IMR-90 (cell line): ENCODE measurements around the gene ADGRL3. TPM values are rescaled to one million over a fixed set of nuclear protein-coding genes. Genes with fewer than 3 reads are reported as not detected.

Experiments
- ATAC-seq: fragments of 200-7000 bp; cut with Tn5 transposase; 2 replicates; pipeline ENCODE4 v1.9.1; 2020; ENCODE audit warnings: low read depth, mild to moderate bottlenecking, moderate library complexity
- BruUV-seq: library from RNA; stranded (reverse); fragments of 400-500 nt; replicated peaks from 2 replicates; lab custom pipeline; 2021; lab: Mats Ljungman, UMichigan
- CTCF ChIA-PET: fragments of 300-600 bp; formaldehyde crosslinking; extraction: SDS; loops from one replicate; lab custom pipeline; 2021; ENCODE audit warnings: antibody characterized with exemption; lab: Yijun Ruan, JAX
- POLR2A ChIA-PET: fragments of 300-600 bp; sonication (Branson Sonifier 250); formaldehyde crosslinking; loops from one replicate; lab custom pipeline; 2022; ENCODE audit warnings: antibody characterized with exemption; ENCODE audit not compliant: unreplicated experiment; lab: Charles Lee
- DNase-seq: peaks from one replicate; pipeline ENCODE4 v3.0.0; 2013
- H2AFZ ChIP-seq: replicated peaks from 2 replicates; pipeline ENCODE3; 2013; ENCODE audit warnings: low read length, mild to moderate bottlenecking; ENCODE audit not compliant: poor library complexity
- H2AK5ac ChIP-seq: 2 replicates; pipeline ENCODE4 v1.6.1; 2013; ENCODE audit warnings: low read depth, low read length, inconsistent platforms
- H2AK9ac ChIP-seq: replicated peaks from 2 replicates; pipeline ENCODE3; 2013; ENCODE audit warnings: mild to moderate bottlenecking, low read depth, low read length, moderate library complexity; ENCODE audit not compliant: poor library complexity
- H2BK120ac ChIP-seq: 2 replicates; pipeline ENCODE4 v1.6.1; 2013; ENCODE audit warnings: low read depth, low read length, inconsistent platforms
- H2BK15ac ChIP-seq: 3 replicates; pipeline ENCODE4 v1.6.1; 2013; ENCODE audit warnings: low read depth, low read length, inconsistent platforms
- H2BK20ac ChIP-seq: 2 replicates; pipeline ENCODE4 v1.6.1; 2013; ENCODE audit warnings: low read depth, mild to moderate bottlenecking, inconsistent platforms, low read length, moderate library complexity
- H2BK5ac ChIP-seq: 2 replicates; pipeline ENCODE4 v1.6.1; 2013; ENCODE audit warnings: mild to moderate bottlenecking, low read depth, low read length, inconsistent platforms; ENCODE audit not compliant: poor library complexity, severe bottlenecking
- H3K14ac ChIP-seq: replicated peaks from 2 replicates; pipeline ENCODE4 v1.6.1; 2013; ENCODE audit warnings: low read depth, low read length, inconsistent platforms
- H3K18ac ChIP-seq: 2 replicates; pipeline ENCODE4 v1.6.1; 2013; ENCODE audit warnings: low read depth, low read length, control low read depth
- H3K23ac ChIP-seq: 2 replicates; pipeline ENCODE4 v1.6.1; 2013; ENCODE audit warnings: low read depth, low read length, inconsistent platforms
- H3K27ac ChIP-seq: 2 replicates; pipeline ENCODE4 v1.5.1; 2013; ENCODE audit warnings: mild to moderate bottlenecking, control low read depth, low read length; ENCODE audit not compliant: insufficient read depth
- H3K27me3 ChIP-seq: 2 replicates; pipeline ENCODE4 v1.6.1; 2013; ENCODE audit warnings: low read length; ENCODE audit not compliant: control insufficient read depth, insufficient read depth
- H3K36me3 ChIP-seq: 2 replicates; pipeline ENCODE4 v1.6.1; 2013; ENCODE audit warnings: low read length, mixed read lengths; ENCODE audit not compliant: control insufficient read depth, insufficient read depth
- H3K4ac ChIP-seq: 2 replicates; pipeline ENCODE4 v1.6.1; 2013; ENCODE audit warnings: low read depth, low read length, inconsistent platforms
- H3K4me1 ChIP-seq: 2 replicates; pipeline ENCODE4 v1.6.1; 2013; ENCODE audit warnings: low read length, mixed read lengths; ENCODE audit not compliant: control insufficient read depth, insufficient read depth
- H3K4me2 ChIP-seq: 2 replicates; pipeline ENCODE4 v1.6.1; 2013; ENCODE audit warnings: low read depth, mild to moderate bottlenecking, control low read depth, low read length, moderate library complexity
- H3K4me3 ChIP-seq: 2 replicates; pipeline ENCODE4 v1.5.1; 2013; ENCODE audit warnings: low read depth, mild to moderate bottlenecking, control low read depth, low read length, moderate library complexity; ENCODE audit not compliant: insufficient read depth
- H3K56ac ChIP-seq: 2 replicates; pipeline ENCODE4 v1.6.1; 2013; ENCODE audit warnings: low read length, inconsistent platforms; ENCODE audit not compliant: insufficient read depth; ENCODE audit errors: extremely low read depth
- H3K79me1 ChIP-seq, 2 experiments: 2 replicates each; pipeline ENCODE4 v1.6.1; 2013; ENCODE audit warnings: low read length in 2 of 2, inconsistent platforms in 1 of 2, low read depth in 1 of 2
- H3K9ac ChIP-seq: 2 replicates; pipeline ENCODE4 v1.6.1; 2013; ENCODE audit warnings: low read depth, low read length, control low read depth
- H3K9me1 ChIP-seq: 2 replicates; pipeline ENCODE4 v1.6.1; 2013; ENCODE audit warnings: low read length, inconsistent platforms; ENCODE audit not compliant: insufficient read depth
- H3K9me3 ChIP-seq: 2 replicates; pipeline ENCODE4 v1.6.1; 2013; ENCODE audit warnings: low read length; ENCODE audit not compliant: control insufficient read depth, insufficient read depth
- H4K20me1 ChIP-seq: 2 replicates; pipeline ENCODE4 v1.6.1; 2013; ENCODE audit warnings: low read length, inconsistent platforms; ENCODE audit not compliant: insufficient read depth
- H4K5ac ChIP-seq: 2 replicates; pipeline ENCODE4 v1.6.1; 2013; ENCODE audit warnings: mild to moderate bottlenecking, low read depth, low read length, control low read depth
- H4K8ac ChIP-seq, 2 experiments: 2 replicates each; pipeline ENCODE4 v1.6.1; 2013; ENCODE audit warnings: low read depth in 2 of 2, low read length in 2 of 2, control low read depth in 1 of 2, inconsistent platforms in 1 of 2
- H4K91ac ChIP-seq: 2 replicates; pipeline ENCODE4 v1.6.1; 2013; ENCODE audit warnings: low read depth, low read length, inconsistent platforms; ENCODE audit not compliant: insufficient read depth
- BHLHE40 ChIP-seq: fragments of 150-350 bp; IDR thresholded peaks from 2 replicates; pipeline ENCODE4 v1.6.1; 2016; ENCODE audit warnings: mild to moderate bottlenecking, low read depth, low read length
- CEBPB ChIP-seq: IDR thresholded peaks from 2 replicates; pipeline ENCODE4 v1.6.1; 2012; ENCODE audit warnings: low read depth, low read length, improper control_type of control experiment
- CHD1 ChIP-seq: IDR thresholded peaks from 2 replicates; pipeline ENCODE4 v1.6.1; 2012; ENCODE audit warnings: low read depth, low read length, improper control_type of control experiment
- CTCF ChIP-seq: conservative IDR thresholded peaks from 2 replicates; pipeline ENCODE4 v1.5.1; 2012; ENCODE audit warnings: mild to moderate bottlenecking, low read depth, low read length, improper control_type of control experiment
- FOS ChIP-seq: fragments of 150-350 bp; IDR thresholded peaks from 2 replicates; pipeline ENCODE4 v1.6.1; 2016; ENCODE audit warnings: low read depth, low read length
- MAFK ChIP-seq: IDR thresholded peaks from 2 replicates; pipeline ENCODE4 v1.6.1; 2012; ENCODE audit warnings: low read depth, low read length, improper control_type of control experiment
- MAZ ChIP-seq: IDR thresholded peaks from 2 replicates; pipeline ENCODE4 v1.6.1; 2012; ENCODE audit warnings: low read depth, mild to moderate bottlenecking, low read length, improper control_type of control experiment, moderate library complexity, borderline replicate concordance
- MXI1 ChIP-seq: IDR thresholded peaks from 2 replicates; pipeline ENCODE4 v1.6.1; 2012; ENCODE audit warnings: low read depth, mild to moderate bottlenecking, low read length, moderate library complexity, borderline replicate concordance
- RCOR1 ChIP-seq: IDR thresholded peaks from 2 replicates; pipeline ENCODE4 v1.6.1; 2012; ENCODE audit warnings: mild to moderate bottlenecking, low read length, improper control_type of control experiment; ENCODE audit not compliant: insufficient replicate concordance
- RFX5 ChIP-seq: IDR thresholded peaks from 2 replicates; pipeline ENCODE4 v1.8.0; 2012; ENCODE audit warnings: low read depth, mild to moderate bottlenecking, low read length, moderate library complexity
- SMC3 ChIP-seq: fragments of 150-350 bp; IDR thresholded peaks from 2 replicates; pipeline ENCODE4 v1.6.1; 2016; ENCODE audit warnings: low read depth, mild to moderate bottlenecking, antibody characterized with exemption, low read length, moderate library complexity
- WGBS, 2 experiments: methylation state at CpG; one replicate each; pipeline versions ENCODE4 v1.1.5 to v1.1.7; 2013; ENCODE audit warnings: missing lambda C conversion rate in 2 of 2; ENCODE audit not compliant: insufficient read length in 1 of 2; ENCODE audit errors: extremely low coverage in 2 of 2; 5-methylcytosine and 5-hydroxymethylcytosine counted together
- dilution Hi-C: fragments of 300-500 bp; cut with HindIII; formaldehyde crosslinking; loops from one replicate; pipeline ENCODE4 v1.14.3; 2018; ENCODE audit warnings: low sequenced_read_pairs; ENCODE audit not compliant: unreplicated experiment
- in situ Hi-C: fragments of 300-500 bp; cut with MboI; formaldehyde crosslinking; loops from 3 replicates; pipeline ENCODE4 v1.14.3; 2019; ENCODE audit warnings: low sequenced_read_pairs, inconsistent platforms, mixed read lengths
- intact Hi-C: fragments of 100-400 bp; cut with micrococcal nuclease; formaldehyde crosslinking; loops from 2 replicates; pipeline ENCODE4 v1.10.0; 2022
- polyA plus RNA-seq, 3 experiments: library from polyadenylated mRNA; depleted of rRNA; stranded (reverse); fragments of >200 nt; gene quantifications; 2 replicates each; pipeline ENCODE4 v1.2.3, GENCODE V29; 2012; ENCODE audit warnings: low replicate concordance in 1 of 3
- total RNA-seq: library from RNA; depleted of rRNA; stranded (reverse); fragments of >200 nt; gene quantifications from 2 replicates; pipeline ENCODE4 v1.2.3, GENCODE V29; 2012
- TF ChIP-seq, protein P1 (sequence below): fragments of 150-350 bp; IDR thresholded peaks from 2 replicates; pipeline ENCODE4 v1.6.1; 2017; ENCODE audit warnings: mild to moderate bottlenecking, antibody characterized with exemption, low read length, low read depth

ADGRL3 gene
- total and polyA plus RNA-seq, 2 of the 4 experiments (the other 2 are of a cell fraction) = 0.46 to 2.5 TPM

DNA sequence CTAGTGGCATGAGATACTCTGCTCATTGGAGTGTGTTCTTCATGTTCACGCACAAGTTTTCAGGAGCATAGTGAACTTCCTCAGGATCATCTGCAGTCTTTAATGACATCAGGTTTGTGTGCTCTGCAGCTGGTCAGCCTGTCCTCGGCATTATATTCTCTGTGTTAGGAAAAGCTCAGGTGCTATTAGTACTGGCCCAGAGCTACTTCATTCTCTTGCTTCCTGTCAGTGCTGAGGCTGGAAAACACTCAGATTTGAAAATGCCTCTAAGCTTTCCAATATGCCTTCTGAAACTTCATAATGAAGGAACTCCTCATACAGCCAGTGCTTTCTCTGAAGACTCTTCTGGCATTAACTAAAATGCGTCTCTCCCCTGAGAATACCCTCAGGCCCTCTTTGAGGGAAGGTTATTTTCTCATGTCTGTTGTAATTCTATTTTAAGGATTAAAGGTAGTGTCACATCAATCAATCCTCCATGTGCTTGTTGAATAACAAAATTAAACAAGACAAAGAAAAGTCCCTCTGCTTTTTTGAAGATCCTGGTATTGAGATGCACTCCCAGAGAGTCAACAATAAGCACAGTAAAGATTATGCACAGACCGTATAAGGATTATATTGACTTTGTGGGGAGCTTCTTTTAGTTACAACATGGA, 666.4 kb downstream of the ADGRL3 start:
- Histone ChIP-seq H3K9ac (no peak overlapping the region), H3K4me1 (no peaks in the 10 kb centered on the region), H3K23ac (no peak overlapping the region), H3K36me3 (no peaks in the 10 kb centered on the region), H2BK15ac (no peak overlapping the region), H2BK120ac (no peak overlapping the region), H3K79me1 (no peaks in the 10 kb centered on the region), H3K4ac (no peak overlapping the region), H2AK5ac (no peak overlapping the region), H3K27ac (no peak overlapping the region), H4K5ac (no peak overlapping the region), H2BK20ac (no peak overlapping the region), H4K8ac (no peak overlapping the region), H3K14ac (no peak overlapping the region), H4K91ac (no peak overlapping the region), H3K4me2 (no peak overlapping the region), H4K20me1 (no peaks in the 10 kb centered on the region), H3K4me3 (no peak overlapping the region), H2AK9ac (no peak overlapping the region), H2AFZ (no peak overlapping the region), H3K27me3 (no peaks in the 10 kb centered on the region), H3K18ac (no peak overlapping the region), H3K9me1 (no peaks in the 10 kb centered on the region), H3K56ac (no peak overlapping the region), H3K9me3 (no peaks in the 10 kb centered on the region), H2BK5ac (no peak overlapping the region)
- TF ChIP-seq CEBPB (no peak), SMC3 (no peak), CTCF (no peak), MAZ (no peak), FOS (no peak), RCOR1 (no peak), RFX5 (no peak), MXI1 (no peak), MAFK (no peak), BHLHE40 (no peak), CHD1 (no peak)
- TF ChIP-seq, protein P1, sequence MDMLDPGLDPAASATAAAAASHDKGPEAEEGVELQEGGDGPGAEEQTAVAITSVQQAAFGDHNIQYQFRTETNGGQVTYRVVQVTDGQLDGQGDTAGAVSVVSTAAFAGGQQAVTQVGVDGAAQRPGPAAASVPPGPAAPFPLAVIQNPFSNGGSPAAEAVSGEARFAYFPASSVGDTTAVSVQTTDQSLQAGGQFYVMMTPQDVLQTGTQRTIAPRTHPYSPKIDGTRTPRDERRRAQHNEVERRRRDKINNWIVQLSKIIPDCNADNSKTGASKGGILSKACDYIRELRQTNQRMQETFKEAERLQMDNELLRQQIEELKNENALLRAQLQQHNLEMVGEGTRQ = no peak
- in situ Hi-C loops (no loop called here), dilution Hi-C loops (no loop called here), intact Hi-C loops (no loop called here)
- BruUV-seq = no TSS peak
- POLR2A ChIA-PET = no interaction called here
- DNase-seq (no peak), ATAC-seq (no peak)
- WGBS, 2 experiments = 78% methylated on average over 2 of the region's 4 CpGs; no CpG with 5 or more reads in 1 of the 2 experiments
- CTCF ChIA-PET = interaction anchor here (0.7 kb wide), 1 partner anchor 54 kb away, joined by 5 read pairs; no protein-coding TSS in a partner anchor
